Measurements from ENCODE around the gene DGKA.
"Not testable (repeated sequence)": the region's sequence is repeated elsewhere in the genome, so short reads cannot be mapped to it uniquely, and the experiment has no call there.

DGKA gene

GRCh38 chr12:55996201-55996714, 65.3 kb downstream of the DGKA start:
- peak; percentile 70 for TF ChIP-seq CTCF (IDR thresholded peaks at IDR 0.05; ENCODE audit: insufficient read depth, low read length)
- no peak for TF ChIP-seq REST (IDR thresholded peaks at IDR 0.05; ENCODE audit: insufficient replicate concordance, low read depth)
- no peak for TF ChIP-seq SPI1 (IDR thresholded peaks at IDR 0.05; ENCODE audit: borderline replicate concordance, low read depth)
- TF ChIP-seq POLR2AphosphoS5 (IDR thresholded peaks at IDR 0.05; ENCODE audit: low read depth), result no peak
- H3K4me3 ChIP-seq (replicated peaks; ENCODE audit: insufficient read depth, low read length), result peak overlapping the region; percentile 74
- H3K27me3 ChIP-seq (ENCODE audit: insufficient read depth, poor library complexity, severe bottlenecking), result no peaks in the 10 kb centered on the region
- DNase-seq (ENCODE audit: low read depth in 1 of 2, low spot score in 1 of 2), result peak in 1 of 2 experiments; percentile 66
- H3K27ac ChIP-seq (replicated peaks), result peak overlapping the region; percentile 48

GRCh38 chr12:55996715-55997534, 66.0 kb downstream of the DGKA start, which contains the start of gene SUOX:
TSS of gene SUOX (plus strand) at chr12:55997276. CDS start at chr12:56002222, 4,946 bp downstream.
- TF ChIP-seq POLR2AphosphoS5 (IDR thresholded peaks at IDR 0.05; ENCODE audit: low read depth), result peak; percentile 70; the same call in 1 of the 2 replicates
- no peak for TF ChIP-seq REST (IDR thresholded peaks at IDR 0.05; ENCODE audit: insufficient replicate concordance, low read depth)
- no peaks in the 10 kb centered on the region for H3K27me3 ChIP-seq (ENCODE audit: insufficient read depth, poor library complexity, severe bottlenecking)
- DNase-seq (ENCODE audit: low read depth in 1 of 2, low spot score in 1 of 2), result peak; percentile 88 to 96
- peak within 1 kb of the TSS; percentile 74 for H3K4me3 ChIP-seq (replicated peaks; ENCODE audit: insufficient read depth, low read length)
- H3K27ac ChIP-seq (replicated peaks), result peak within 1 kb of the TSS; percentile 48

GRCh38 chr12:55997535-55997859, 66.5 kb downstream of the DGKA start:
- peak overlapping the region; percentile 74 for H3K4me3 ChIP-seq (replicated peaks; ENCODE audit: insufficient read depth, low read length)

GRCh38 chr12:55999522-55999921, 68.6 kb downstream of the DGKA start:
- H3K27ac ChIP-seq (replicated peaks); DNase-seq (ENCODE audit: low read depth in 1 of 2, low spot score in 1 of 2); H3K4me3 ChIP-seq (replicated peaks; ENCODE audit: insufficient read depth, low read length); H3K27me3 ChIP-seq (ENCODE audit: insufficient read depth, poor library complexity, severe bottlenecking): not testable (repeated sequence)

More at GRCh38 chr12:55997535-55997859, 66.5 kb downstream of the DGKA start:
- H3K27me3 ChIP-seq (ENCODE audit: insufficient read depth, poor library complexity, severe bottlenecking), result no peaks in the 10 kb centered on the region
- H3K27ac ChIP-seq (replicated peaks), result peak overlapping the region; percentile 48
- DNase-seq (ENCODE audit: low read depth in 1 of 2, low spot score in 1 of 2), result no peak
- TF ChIP-seq GABPA (IDR thresholded peaks at IDR 0.05; ENCODE audit: low read depth) (no peak), REST (IDR thresholded peaks at IDR 0.05; ENCODE audit: insufficient replicate concordance, low read depth) (no peak), POLR2AphosphoS5 (IDR thresholded peaks at IDR 0.05; ENCODE audit: low read depth) (no peak), CTCF (IDR thresholded peaks at IDR 0.05; ENCODE audit: insufficient read depth, low read length) (no peak), SPI1 (IDR thresholded peaks at IDR 0.05; ENCODE audit: borderline replicate concordance, low read depth) (no peak)

GRCh38 chr12:55999999-56000540, 69.1 kb downstream of the DGKA start:
- not testable (repeated sequence) for H3K4me3 ChIP-seq (replicated peaks; ENCODE audit: insufficient read depth, low read length); DNase-seq (ENCODE audit: low read depth in 1 of 2, low spot score in 1 of 2); H3K27me3 ChIP-seq (ENCODE audit: insufficient read depth, poor library complexity, severe bottlenecking); H3K27ac ChIP-seq (replicated peaks)
